PC-3 (cell line): Measurements from ENCODE around the gene COL5A2. TPM values are rescaled to one million over a fixed set of nuclear protein-coding genes. Genes with fewer than 3 reads are reported as not detected.
A peak's percentile ranks its signal among the peaks of the same experiment; 100 is the strongest.

Experiments used
- ATAC-seq: fragments of 200-7000 bp; cut with Tn5 transposase; 2 replicates; pipeline ENCODE4 v1.9.1; 2020; ENCODE audit warnings: mild to moderate bottlenecking, moderate library complexity
- BruUV-seq: library from RNA; stranded (reverse); fragments of 400-500 nt; replicated peaks from 2 replicates; lab custom pipeline; 2021; lab: Mats Ljungman, UMichigan
- CTCF ChIA-PET: fragments of 300-600 bp; sonication (Branson Sonifier 250); formaldehyde crosslinking; loops from one replicate; lab custom pipeline; 2022; ENCODE audit warnings: antibody characterized with exemption; lab: Charles Lee
- POLR2A ChIA-PET: fragments of 300-600 bp; sonication (Branson Sonifier 250); formaldehyde crosslinking; loops from one replicate; lab custom pipeline; 2022; ENCODE audit warnings: antibody characterized with exemption; ENCODE audit not compliant: unreplicated experiment; lab: Charles Lee
- DNase-seq: peaks from one replicate; pipeline ENCODE4 v3.0.0-alpha.2; 2015
- H2AFZ ChIP-seq: fragments of 300-600 bp; sonication (generic); 2 replicates; pipeline ENCODE4 v1.6.0; 2016; ENCODE audit warnings: antibody characterized with exemption, low read length
- H3F3A ChIP-seq: fragments of 300-600 bp; sonication (generic); one replicate; pipeline ENCODE4 v1.6.0; 2017; ENCODE audit warnings: antibody characterized with exemption, low read length, control low read depth, mild to moderate bottlenecking; ENCODE audit not compliant: unreplicated experiment
- H3K27ac ChIP-seq: fragments of 300-600 bp; sonication (generic); 2 replicates; pipeline ENCODE4 v1.5.1; 2016; ENCODE audit warnings: mild to moderate bottlenecking, low read length
- H3K27me3 ChIP-seq: fragments of 300-600 bp; sonication (generic); 2 replicates; pipeline ENCODE4 v1.6.1; 2016; ENCODE audit warnings: low read length, mixed read lengths
- H3K36me3 ChIP-seq: fragments of 300-600 bp; sonication (generic); 2 replicates; pipeline ENCODE4 v1.6.1; 2016; ENCODE audit warnings: low read depth, mixed run types, low read length, mixed read lengths
- H3K4me1 ChIP-seq: fragments of 300-600 bp; sonication (generic); 2 replicates; pipeline ENCODE4 v1.5.1; 2016; ENCODE audit warnings: low read length; ENCODE audit not compliant: insufficient read depth
- H3K4me2 ChIP-seq: fragments of 300-600 bp; sonication (generic); 2 replicates; pipeline ENCODE4 v1.6.0; 2016; ENCODE audit warnings: low read length
- H3K4me3 ChIP-seq: fragments of 300-600 bp; sonication (generic); 2 replicates; pipeline ENCODE4 v1.5.1; 2016; ENCODE audit warnings: mild to moderate bottlenecking, low read length, mixed read lengths
- H3K79me2 ChIP-seq: fragments of 300-600 bp; sonication (generic); 2 replicates; pipeline ENCODE4 v1.6.1; 2017; ENCODE audit warnings: low read length, mixed read lengths
- H3K9ac ChIP-seq: fragments of 300-600 bp; sonication (generic); 2 replicates; pipeline ENCODE4 v1.6.0; 2016; ENCODE audit warnings: mild to moderate bottlenecking, low read length
- H3K9me2 ChIP-seq: fragments of 300-600 bp; sonication (generic); replicated peaks from 2 replicates; pipeline ENCODE4 v1.6.1; 2016; ENCODE audit warnings: mixed run types, low read length, mixed read lengths
- H3K9me3 ChIP-seq: fragments of 300-600 bp; sonication (generic); 2 replicates; pipeline ENCODE4 v1.6.1; 2016; ENCODE audit warnings: low read length, mixed read lengths
- H4K20me1 ChIP-seq: fragments of 300-600 bp; sonication (generic); 2 replicates; pipeline ENCODE4 v1.6.1; 2016; ENCODE audit warnings: low read length, mixed read lengths
- CTCF ChIP-seq: fragments of 300-600 bp; sonication (generic); conservative IDR thresholded peaks from 2 replicates; pipeline ENCODE4 v1.5.1; 2017; ENCODE audit warnings: antibody characterized with exemption, low read depth, mild to moderate bottlenecking, low read length
- EZH2 ChIP-seq: fragments of 300-600 bp; sonication (generic); IDR thresholded peaks from one replicate; pipeline ENCODE4 v1.6.1; 2017; ENCODE audit warnings: antibody characterized with exemption, mild to moderate bottlenecking, low read length; ENCODE audit not compliant: unreplicated experiment
- EZH2phosphoT487 ChIP-seq: fragments of 300-600 bp; sonication (generic); IDR thresholded peaks from 2 replicates; pipeline ENCODE4 v1.6.1; 2018; ENCODE audit warnings: mild to moderate bottlenecking, antibody characterized with exemption, low read length, borderline replicate concordance
- intact Hi-C: fragments of 100-400 bp; cut with micrococcal nuclease; formaldehyde crosslinking; loops from 2 replicates; pipeline ENCODE4 v1.9.0; 2023
- total RNA-seq: library from RNA; depleted of rRNA; stranded (reverse); fragments of >200 nt; gene quantifications from 2 replicates; pipeline ENCODE4 v1.2.3, GENCODE V29; 2014

The COL5A2 gene
- total RNA-seq, 1 experiment from 2014 or later: 56.2 TPM

GRCh38 chr2:189190685-189191084, 11.1 kb upstream of the COL5A2 start:
- Histone ChIP-seq H3K9me2 (no peaks in the 10 kb centered on the region), H2AFZ (no peak overlapping the region), H3K4me3 (no peak overlapping the region), H3K27ac (no peak overlapping the region), H3K4me1 (peaks cover 20% of the 10 kb centered on the region), H3K79me2 (0 out of 2 replicates have a peak, but pooled peaks cover 5% of the 10 kb centered on the region), H4K20me1 (no peaks in the 10 kb centered on the region), H3F3A (peaks cover 5% of the 10 kb centered on the region), H3K9me3 (no peaks in the 10 kb centered on the region), H3K36me3 (0 out of 2 replicates have a peak, but pooled peaks cover 3% of the 10 kb centered on the region), H3K9ac (no peak overlapping the region), H3K27me3 (no peaks in the 10 kb centered on the region), H3K4me2 (no peak overlapping the region)
- no peak for TF ChIP-seq EZH2phosphoT487
- ChIA-PET CTCF (no interaction called here), POLR2A (interaction anchor here (0.7 kb wide), 1 partner anchor 14 kb away, joined by 4 read pairs; no protein-coding TSS in a partner anchor)
- BruUV-seq: no TSS peak
- ATAC-seq (no peak), DNase-seq (no peak)
- intact Hi-C loops: no loop called here

GRCh38 chr2:189188115-189188805, 8.7 kb upstream of the COL5A2 start:
- Histone ChIP-seq H3K4me3 (no peak overlapping the region), H3K79me2 (no peaks in the 10 kb centered on the region), H3K27me3 (no peaks in the 10 kb centered on the region), H3K9me3 (no peaks in the 10 kb centered on the region), H4K20me1 (no peaks in the 10 kb centered on the region), H3K4me2 (no peak overlapping the region), H3K9ac (no peak overlapping the region), H3K4me1 (peaks cover 20% of the 10 kb centered on the region), H3K36me3 (no peaks in the 10 kb centered on the region), H2AFZ (no peak overlapping the region), H3K27ac (no peak overlapping the region), H3K9me2 (no peaks in the 10 kb centered on the region), H3F3A (peaks cover 5% of the 10 kb centered on the region)
- DNase-seq: no peak
- TF ChIP-seq CTCF (no peak), EZH2 (no peak), EZH2phosphoT487 (no peak)
- no TSS peak for BruUV-seq
- ATAC-seq: peak; percentile 11; the same call in 1 of the 2 replicates
- ChIA-PET CTCF (no interaction called here), POLR2A (interaction anchor here (0.6 to 0.7 kb wide), 2 partner anchors 17 to 35 kb away, joined by 3 to 4 read pairs; no protein-coding TSS in a partner anchor)
- intact Hi-C loops: no loop called here

- no peaks in the 10 kb centered on the region for H3K27me3 ChIP-seq
- no TSS peak for BruUV-seq
- no peak overlapping the region for H3K27ac ChIP-seq
- H3K4me3 ChIP-seq: no peak overlapping the region
- H3K9me2 ChIP-seq: no peaks in the 10 kb centered on the region
- no peaks in the 10 kb centered on the region for H3K36me3 ChIP-seq
- ChIA-PET POLR2A (no interaction called here), CTCF (no interaction called here)
- no peaks in the 10 kb centered on the region for H3K4me1 ChIP-seq
- no peaks in the 10 kb centered on the region for H3F3A ChIP-seq
- H3K9ac ChIP-seq: no peak overlapping the region
- no peak for DNase-seq
- ATAC-seq: no peak
- H3K4me2 ChIP-seq: no peak overlapping the region
- H4K20me1 ChIP-seq: no peaks in the 10 kb centered on the region
- intact Hi-C loops: no loop called here
- TF ChIP-seq EZH2: no peak
- TF ChIP-seq EZH2phosphoT487: no peak
- no peak for TF ChIP-seq CTCF
- no peaks in the 10 kb centered on the region for H3K9me3 ChIP-seq
- H3K79me2 ChIP-seq: no peaks in the 10 kb centered on the region
- H2AFZ ChIP-seq: no peak overlapping the region
Measured at GRCh38 chr2:189183170-189183569, 3.6 kb upstream of the COL5A2 start.
